HEK293 (cell line): ENCODE measurements around the gene DCDC1.

Experiments
- CTCF ChIA-PET: fragments of 350-600 bp; formaldehyde crosslinking; extraction: SDS; loops from one replicate; lab custom pipeline; 2021; ENCODE audit warnings: antibody characterized with exemption; lab: Yijun Ruan, JAX
- POLR2A ChIA-PET: fragments of 300-600 bp; formaldehyde crosslinking; extraction: SDS; loops from one replicate; lab custom pipeline; 2020; ENCODE audit warnings: antibody characterized with exemption, inconsistent platforms; lab: Yijun Ruan, JAX
- H3K27ac ChIP-seq: fragments of 200-500 bp; sonication (Bioruptor generic); 2 replicates; pipeline ENCODE4 v1.5.1; 2014; ENCODE audit warnings: low read depth, low read length, control low read depth, inconsistent platforms; ENCODE audit errors: extremely low read depth
- H3K36me3 ChIP-seq, 2 experiments: fragments of 200-500 bp in 1 of 2; sonication (Bioruptor generic) in 1 of 2; 1 replicate in 1 of 2; 2 replicates in 1 of 2; pipeline ENCODE4 v1.5.1; 2014 to 2017; ENCODE audit warnings: inconsistent platforms in 2 of 2, low read length in 2 of 2; ENCODE audit not compliant: control insufficient read depth in 2 of 2, insufficient read depth in 1 of 2
- H3K4me1 ChIP-seq: fragments of 200-500 bp; sonication (Bioruptor generic); 2 replicates; pipeline ENCODE4 v1.5.1; 2014; ENCODE audit warnings: mild to moderate bottlenecking, low read length, inconsistent platforms; ENCODE audit not compliant: control insufficient read depth, insufficient read depth
- H3K4me3 ChIP-seq: 2 replicates; pipeline ENCODE4 v1.5.1; 2011; ENCODE audit warnings: low read depth, mild to moderate bottlenecking, control low read depth, low read length, moderate library complexity
- H3K9me3 ChIP-seq: fragments of 200-500 bp; sonication (Bioruptor generic); 2 replicates; pipeline ENCODE4 v1.5.1; 2014; ENCODE audit warnings: low read depth, low read length, inconsistent platforms; ENCODE audit not compliant: control insufficient read depth, insufficient read depth
- BCL11B ChIP-seq: fragments of 450-650 bp; formaldehyde crosslinking; IDR thresholded peaks from 2 replicates; pipeline ENCODE4 v1.5.1; 2016; ENCODE audit warnings: low read depth, missing biosample characterization, missing genetic modification characterization
- KLF8 ChIP-seq: fragments of 450-650 bp; formaldehyde crosslinking; IDR thresholded peaks from 2 replicates; pipeline ENCODE4 v1.5.1; 2016; ENCODE audit warnings: missing biosample characterization, missing genetic modification characterization
- REST ChIP-seq: fragments of 450-650 bp; formaldehyde crosslinking; IDR thresholded peaks from 2 replicates; pipeline ENCODE4 v1.5.1; 2016; ENCODE audit warnings: missing biosample characterization, missing genetic modification characterization
- WT1 ChIP-seq: fragments of 450-650 bp; formaldehyde crosslinking; IDR thresholded peaks from 2 replicates; pipeline ENCODE4 v1.5.1; 2016; ENCODE audit warnings: missing biosample characterization, missing genetic modification characterization
- ZBTB48 ChIP-seq: fragments of 450-650 bp; formaldehyde crosslinking; IDR thresholded peaks from 2 replicates; pipeline ENCODE4 v1.5.1; 2016; ENCODE audit warnings: missing biosample characterization, missing genetic modification characterization
- ZBTB7A ChIP-seq: fragments of 450-650 bp; formaldehyde crosslinking; IDR thresholded peaks from 2 replicates; pipeline ENCODE4 v1.5.1; 2016; ENCODE audit warnings: low read depth, missing biosample characterization, missing genetic modification characterization
- ZNF157 ChIP-seq: fragments of 450-650 bp; formaldehyde crosslinking; IDR thresholded peaks from 2 replicates; pipeline ENCODE4 v1.5.1; 2016; ENCODE audit warnings: missing biosample characterization, missing genetic modification characterization
- ZNF214 ChIP-seq: fragments of 450-650 bp; formaldehyde crosslinking; IDR thresholded peaks from 2 replicates; pipeline ENCODE4 v1.5.1; 2017; ENCODE audit warnings: missing biosample characterization, mild to moderate bottlenecking, missing genetic modification characterization, borderline replicate concordance
- ZNF221 ChIP-seq: fragments of 450-650 bp; formaldehyde crosslinking; IDR thresholded peaks from 2 replicates; pipeline ENCODE4 v1.5.1; 2017; ENCODE audit warnings: missing biosample characterization, missing genetic modification characterization, borderline replicate concordance
- ZNF513 ChIP-seq: fragments of 450-650 bp; IDR thresholded peaks from 2 replicates; pipeline ENCODE4 v1.5.1; 2018; ENCODE audit warnings: missing biosample characterization, missing genetic modification characterization
- ZNF707 ChIP-seq: fragments of 450-650 bp; formaldehyde crosslinking; IDR thresholded peaks from 2 replicates; pipeline ENCODE4 v1.5.1; 2016; ENCODE audit warnings: missing biosample characterization, missing genetic modification characterization
- ZNF791 ChIP-seq: fragments of 450-650 bp; formaldehyde crosslinking; IDR thresholded peaks from 2 replicates; pipeline ENCODE4 v1.5.1; 2016; ENCODE audit warnings: missing biosample characterization, missing genetic modification characterization
- ZNF837 ChIP-seq: fragments of 450-650 bp; formaldehyde crosslinking; IDR thresholded peaks from 2 replicates; pipeline ENCODE4 v1.5.1; 2016; ENCODE audit warnings: missing biosample characterization, missing genetic modification characterization
- TF ChIP-seq, protein P1 (sequence below): fragments of 450-650 bp; formaldehyde crosslinking; conservative IDR thresholded peaks from 2 replicates; pipeline ENCODE4 v1.5.1; 2016; ENCODE audit warnings: low read depth, missing biosample characterization, missing genetic modification characterization
- TF ChIP-seq, protein P2 (sequence below): fragments of 450-650 bp; formaldehyde crosslinking; IDR thresholded peaks from 2 replicates; pipeline ENCODE4 v1.5.1; 2016; ENCODE audit warnings: missing biosample characterization, missing genetic modification characterization

DCDC1 gene

DNA sequence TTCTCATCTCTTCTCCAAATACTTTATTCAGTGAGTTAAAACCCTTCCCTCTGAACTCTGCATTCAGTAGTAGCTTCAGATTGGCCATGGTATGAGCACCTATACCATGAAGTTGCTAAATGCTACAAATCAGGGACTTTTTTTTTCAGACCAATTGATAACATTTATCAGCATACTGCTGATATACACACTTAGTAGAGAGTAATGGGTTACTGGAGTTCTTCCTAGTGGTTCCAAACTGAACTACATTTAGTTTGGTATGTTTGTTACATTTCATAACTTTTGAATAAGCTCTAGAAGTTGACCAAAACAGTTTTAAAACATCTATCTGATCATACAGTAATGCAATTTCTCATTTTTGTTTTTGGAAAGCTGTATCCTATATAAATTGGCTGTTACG is 104.7 kb downstream of the DCDC1 start:
- H3K36me3 ChIP-seq: no peaks in the 10 kb centered on the region
- CTCF ChIA-PET: interaction anchor here (0.7 kb wide), 1 partner anchor 786 kb away, joined by 3 read pairs; no protein-coding TSS in a partner anchor
- H3K27ac ChIP-seq: no peak overlapping the region
- POLR2A ChIA-PET: no interaction called here
- H3K9me3 ChIP-seq: no peaks in the 10 kb centered on the region
- no peak overlapping the region for H3K4me3 ChIP-seq
- H3K4me1 ChIP-seq: no peaks in the 10 kb centered on the region
- TF ChIP-seq WT1 (tag by site-specific recombination) (no peak), ZNF837 (tag by site-specific recombination) (no peak), ZNF513 (tag by site-specific recombination) (no peak), ZNF791 (no peak), ZNF157 (tag by site-specific recombination) (no peak), BCL11B (no peak), ZBTB7A (tag by site-specific recombination) (no peak)
- TF ChIP-seq, all 188 proteins: peak for 0

- POLR2A ChIA-PET: no interaction called here
- CTCF ChIA-PET: interaction anchor here (0.6 kb wide), 1 partner anchor 26 kb away, joined by 3 read pairs; no protein-coding TSS in a partner anchor
- no peaks in the 10 kb centered on the region; the same call in 1 of the 2 replicates for H3K4me1 ChIP-seq
- no peak overlapping the region for H3K4me3 ChIP-seq
- H3K9me3 ChIP-seq: no peaks in the 10 kb centered on the region
- no peak for TF ChIP-seq REST (tag by site-specific recombination)
- H3K36me3 ChIP-seq: no peaks in the 10 kb centered on the region
- no peak overlapping the region for H3K27ac ChIP-seq
These were observed 106.8 kb downstream of the DCDC1 start for GRCh38 chr11:31262761-31263160.

DNA sequence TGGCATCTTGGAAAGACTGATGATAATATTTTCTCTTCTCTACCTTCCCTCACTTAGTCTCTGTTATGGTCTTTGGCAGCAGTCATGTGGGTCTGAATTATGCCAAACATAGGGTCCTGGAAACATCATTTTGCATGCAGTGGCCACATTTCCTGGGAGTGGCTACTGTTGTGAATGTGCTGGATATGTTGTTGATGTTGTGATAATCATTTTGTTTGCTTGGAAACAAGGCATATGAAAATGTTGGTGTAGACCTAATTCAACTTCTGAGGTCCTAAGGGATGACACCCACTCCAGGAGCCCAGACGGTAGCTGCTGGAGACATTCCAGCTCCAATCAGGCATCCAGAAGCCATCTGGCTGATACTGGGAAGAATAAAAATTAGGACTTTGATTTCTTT is 109.7 kb downstream of the DCDC1 start:
- no peak for TF ChIP-seq KLF8 (tag by site-specific recombination)
- TF ChIP-seq, protein P1, sequence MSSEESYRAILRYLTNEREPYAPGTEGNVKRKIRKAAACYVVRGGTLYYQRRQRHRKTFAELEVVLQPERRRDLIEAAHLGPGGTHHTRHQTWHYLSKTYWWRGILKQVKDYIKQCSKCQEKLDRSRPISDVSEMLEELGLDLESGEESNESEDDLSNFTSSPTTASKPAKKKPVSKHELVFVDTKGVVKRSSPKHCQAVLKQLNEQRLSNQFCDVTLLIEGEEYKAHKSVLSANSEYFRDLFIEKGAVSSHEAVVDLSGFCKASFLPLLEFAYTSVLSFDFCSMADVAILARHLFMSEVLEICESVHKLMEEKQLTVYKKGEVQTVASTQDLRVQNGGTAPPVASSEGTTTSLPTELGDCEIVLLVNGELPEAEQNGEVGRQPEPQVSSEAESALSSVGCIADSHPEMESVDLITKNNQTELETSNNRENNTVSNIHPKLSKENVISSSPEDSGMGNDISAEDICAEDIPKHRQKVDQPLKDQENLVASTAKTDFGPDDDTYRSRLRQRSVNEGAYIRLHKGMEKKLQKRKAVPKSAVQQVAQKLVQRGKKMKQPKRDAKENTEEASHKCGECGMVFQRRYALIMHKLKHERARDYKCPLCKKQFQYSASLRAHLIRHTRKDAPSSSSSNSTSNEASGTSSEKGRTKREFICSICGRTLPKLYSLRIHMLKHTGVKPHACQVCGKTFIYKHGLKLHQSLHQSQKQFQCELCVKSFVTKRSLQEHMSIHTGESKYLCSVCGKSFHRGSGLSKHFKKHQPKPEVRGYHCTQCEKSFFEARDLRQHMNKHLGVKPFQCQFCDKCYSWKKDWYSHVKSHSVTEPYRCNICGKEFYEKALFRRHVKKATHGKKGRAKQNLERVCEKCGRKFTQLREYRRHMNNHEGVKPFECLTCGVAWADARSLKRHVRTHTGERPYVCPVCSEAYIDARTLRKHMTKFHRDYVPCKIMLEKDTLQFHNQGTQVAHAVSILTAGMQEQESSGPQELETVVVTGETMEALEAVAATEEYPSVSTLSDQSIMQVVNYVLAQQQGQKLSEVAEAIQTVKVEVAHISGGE (tag by site-specific recombination): no peak
- no peak for TF ChIP-seq ZNF214 (tag by site-specific recombination)
- no peak for TF ChIP-seq ZNF221 (tag by site-specific recombination)
- TF ChIP-seq ZNF707 (tag by site-specific recombination): no peak
- TF ChIP-seq, protein P2, sequence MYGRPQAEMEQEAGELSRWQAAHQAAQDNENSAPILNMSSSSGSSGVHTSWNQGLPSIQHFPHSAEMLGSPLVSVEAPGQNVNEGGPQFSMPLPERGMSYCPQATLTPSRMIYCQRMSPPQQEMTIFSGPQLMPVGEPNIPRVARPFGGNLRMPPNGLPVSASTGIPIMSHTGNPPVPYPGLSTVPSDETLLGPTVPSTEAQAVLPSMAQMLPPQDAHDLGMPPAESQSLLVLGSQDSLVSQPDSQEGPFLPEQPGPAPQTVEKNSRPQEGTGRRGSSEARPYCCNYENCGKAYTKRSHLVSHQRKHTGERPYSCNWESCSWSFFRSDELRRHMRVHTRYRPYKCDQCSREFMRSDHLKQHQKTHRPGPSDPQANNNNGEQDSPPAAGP (tag by site-specific recombination): no peak
- no peak for TF ChIP-seq ZBTB48 (tag by site-specific recombination)
- H3K9me3 ChIP-seq: no peaks in the 10 kb centered on the region
- ChIA-PET POLR2A (no interaction called here), CTCF (no interaction called here)
- no peaks in the 10 kb centered on the region for H3K36me3 ChIP-seq
- no peaks in the 10 kb centered on the region; the same call in 1 of the 2 replicates for H3K4me1 ChIP-seq
- no peak overlapping the region for H3K4me3 ChIP-seq
- no peak overlapping the region for H3K27ac ChIP-seq
